Measurements from ENCODE around the gene SLC18A3. TPM values are rescaled to one million over a fixed set of nuclear protein-coding genes. Genes with fewer than 3 reads are reported as not detected.

SLC18A3 gene
- total RNA-seq, 1 donor from 2014 or later: not detected

DNA sequence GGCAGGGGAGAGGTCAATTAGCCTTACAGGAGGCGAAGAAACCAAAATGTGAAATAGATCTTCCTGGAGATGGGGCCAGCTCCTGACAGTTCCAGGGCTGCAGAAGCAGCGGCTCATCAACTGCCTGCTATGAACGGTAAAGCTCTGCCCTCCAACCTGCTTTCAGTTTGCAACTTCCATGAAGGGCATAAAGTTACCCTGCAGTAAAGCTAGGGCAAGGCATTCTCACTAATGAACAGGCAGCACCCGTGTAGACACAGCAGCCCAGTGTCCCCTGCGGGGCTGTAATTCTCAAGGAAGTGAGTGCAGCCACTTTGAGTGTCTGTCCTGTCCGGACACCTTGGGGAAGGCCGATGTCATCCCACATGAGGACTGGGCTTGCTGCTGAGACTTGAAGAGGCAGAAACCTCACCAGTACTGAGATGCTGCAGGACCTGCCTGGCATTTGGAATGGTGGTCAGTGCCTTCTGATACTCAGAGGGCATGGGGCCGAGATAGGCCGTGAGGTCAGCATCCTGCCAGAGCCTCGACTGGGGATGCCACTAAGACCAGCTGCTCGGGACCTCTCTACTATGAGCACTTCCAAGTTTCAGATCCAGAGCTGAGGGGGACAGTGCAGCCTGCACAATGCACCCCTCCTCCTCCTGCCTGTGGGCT lies 43.3 kb downstream of the SLC18A3 start:
- Histone ChIP-seq H3K4me3 (ENCODE audit: low read depth, low read length) (no peak overlapping the region), H3K27me3 (ENCODE audit: control insufficient read depth, insufficient read depth, low read length) (peaks cover 3% of the 10 kb centered on the region), H3K36me3 (ENCODE audit: control insufficient read depth, insufficient read depth, low read length) (no peaks in the 10 kb centered on the region)
- DNase-seq (ENCODE audit: low read depth): no peak
- TF ChIP-seq, protein P1, sequence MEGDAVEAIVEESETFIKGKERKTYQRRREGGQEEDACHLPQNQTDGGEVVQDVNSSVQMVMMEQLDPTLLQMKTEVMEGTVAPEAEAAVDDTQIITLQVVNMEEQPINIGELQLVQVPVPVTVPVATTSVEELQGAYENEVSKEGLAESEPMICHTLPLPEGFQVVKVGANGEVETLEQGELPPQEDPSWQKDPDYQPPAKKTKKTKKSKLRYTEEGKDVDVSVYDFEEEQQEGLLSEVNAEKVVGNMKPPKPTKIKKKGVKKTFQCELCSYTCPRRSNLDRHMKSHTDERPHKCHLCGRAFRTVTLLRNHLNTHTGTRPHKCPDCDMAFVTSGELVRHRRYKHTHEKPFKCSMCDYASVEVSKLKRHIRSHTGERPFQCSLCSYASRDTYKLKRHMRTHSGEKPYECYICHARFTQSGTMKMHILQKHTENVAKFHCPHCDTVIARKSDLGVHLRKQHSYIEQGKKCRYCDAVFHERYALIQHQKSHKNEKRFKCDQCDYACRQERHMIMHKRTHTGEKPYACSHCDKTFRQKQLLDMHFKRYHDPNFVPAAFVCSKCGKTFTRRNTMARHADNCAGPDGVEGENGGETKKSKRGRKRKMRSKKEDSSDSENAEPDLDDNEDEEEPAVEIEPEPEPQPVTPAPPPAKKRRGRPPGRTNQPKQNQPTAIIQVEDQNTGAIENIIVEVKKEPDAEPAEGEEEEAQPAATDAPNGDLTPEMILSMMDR (IDR thresholded peaks at IDR 0.05; ENCODE audit: insufficient read depth, low read length, poor library complexity, severe bottlenecking): no peak

DNA sequence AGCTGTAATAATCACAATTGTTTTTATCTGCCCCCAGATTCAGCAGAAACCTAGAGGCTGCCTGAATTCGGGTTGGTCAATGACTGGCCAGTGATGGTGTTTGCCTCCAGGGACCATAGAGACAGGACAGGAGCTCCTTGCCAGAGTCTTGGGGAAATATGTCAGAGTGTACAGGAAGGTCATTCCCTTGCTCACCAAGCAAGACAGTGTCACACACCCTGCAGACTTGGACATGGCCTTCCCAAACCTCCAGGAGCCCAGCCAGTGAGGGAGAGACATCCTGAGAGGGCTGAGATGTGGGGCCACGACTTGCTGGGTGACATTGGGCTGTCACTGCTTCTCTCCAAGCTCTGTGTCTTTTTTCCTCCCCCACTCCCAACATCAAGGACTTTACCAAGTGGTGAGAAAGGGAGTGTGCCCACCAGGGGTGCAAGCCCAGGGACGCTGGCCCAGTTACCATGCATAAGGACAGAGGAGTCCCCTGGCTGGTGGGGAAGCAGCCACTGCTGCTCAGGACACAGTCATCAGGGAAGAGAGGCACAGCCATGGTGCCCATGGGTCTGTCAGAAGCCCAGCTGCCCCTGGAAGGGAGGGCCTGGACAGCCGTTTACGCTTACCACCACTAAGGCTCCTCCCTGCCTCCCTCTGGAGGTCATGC lies 44.1 kb downstream of the SLC18A3 start:
- DNase-seq (ENCODE audit: low read depth): no peak
- peaks cover 3% of the 10 kb centered on the region for H3K27me3 ChIP-seq (ENCODE audit: control insufficient read depth, insufficient read depth, low read length)
- H3K36me3 ChIP-seq (ENCODE audit: control insufficient read depth, insufficient read depth, low read length): no peaks in the 10 kb centered on the region
- TF ChIP-seq, protein P1 (IDR thresholded peaks at IDR 0.05; ENCODE audit: insufficient read depth, low read length, poor library complexity, severe bottlenecking): no peak
- H3K4me3 ChIP-seq (ENCODE audit: low read depth, low read length): no peak overlapping the region

DNA sequence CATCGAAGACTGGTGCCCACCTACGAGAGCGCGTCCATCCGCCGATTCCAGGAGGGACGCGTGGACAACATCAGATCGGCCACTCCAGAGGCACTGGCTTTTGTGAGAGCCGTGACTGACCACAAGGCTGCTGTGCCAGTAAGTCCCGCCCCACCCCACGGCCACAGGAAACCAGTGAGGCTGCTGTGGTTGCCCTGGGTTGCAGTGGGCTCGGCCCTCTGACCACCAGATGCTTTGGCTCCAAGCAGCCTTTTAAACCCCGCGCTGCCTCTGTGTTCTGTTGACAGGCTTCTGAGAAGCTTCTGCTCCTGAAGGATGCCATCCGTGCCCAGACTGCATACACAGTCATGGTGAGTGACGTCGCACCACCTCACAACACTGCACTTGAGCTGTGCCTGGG lies 45.0 kb downstream of the SLC18A3 start:
- H3K27me3 ChIP-seq (ENCODE audit: control insufficient read depth, insufficient read depth, low read length): peaks cover 3% of the 10 kb centered on the region
- no peaks in the 10 kb centered on the region for H3K36me3 ChIP-seq (ENCODE audit: control insufficient read depth, insufficient read depth, low read length)
- H3K4me3 ChIP-seq (ENCODE audit: low read depth, low read length): no peak overlapping the region
- TF ChIP-seq, protein P1 (IDR thresholded peaks at IDR 0.05; ENCODE audit: insufficient read depth, low read length, poor library complexity, severe bottlenecking): no peak
- DNase-seq (ENCODE audit: low read depth): no peak

DNA sequence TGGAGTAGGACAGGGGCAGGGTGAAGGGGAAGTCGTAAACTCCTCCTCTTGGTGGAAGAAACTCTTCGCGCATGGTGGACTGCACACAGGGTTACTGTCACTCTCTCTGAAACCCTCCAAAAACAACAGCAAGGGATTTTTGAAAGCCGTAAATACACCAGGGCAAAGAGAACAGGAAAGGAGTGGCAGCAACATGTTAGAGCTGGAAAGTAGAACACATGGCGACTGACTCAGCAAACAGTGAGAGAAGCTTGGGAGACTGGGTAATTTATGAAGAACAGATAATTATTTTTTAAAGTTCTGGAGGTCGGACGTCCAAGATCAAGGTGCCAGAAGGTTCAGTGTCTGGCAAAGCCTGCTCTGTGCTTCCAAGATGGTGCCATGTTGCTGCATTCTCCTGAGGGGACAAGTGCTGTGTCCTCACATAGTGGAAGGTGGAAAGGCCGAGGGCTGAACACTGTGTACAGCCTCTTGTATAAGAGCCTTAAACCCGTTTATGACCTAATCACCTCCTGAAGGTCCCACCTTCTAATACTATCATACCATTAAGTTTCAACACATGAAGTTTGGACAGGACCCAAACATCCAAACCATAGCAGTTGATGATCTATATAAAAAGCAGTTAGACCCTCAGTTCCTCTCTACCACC lies 46.9 kb downstream of the SLC18A3 start:
- Histone ChIP-seq H3K27me3 (ENCODE audit: control insufficient read depth, insufficient read depth, low read length) (peaks cover 3% of the 10 kb centered on the region), H3K4me3 (ENCODE audit: low read depth, low read length) (no peak overlapping the region), H3K36me3 (ENCODE audit: control insufficient read depth, insufficient read depth, low read length) (no peaks in the 10 kb centered on the region)
- TF ChIP-seq, protein P1 (IDR thresholded peaks at IDR 0.05; ENCODE audit: insufficient read depth, low read length, poor library complexity, severe bottlenecking): no peak
- DNase-seq (ENCODE audit: low read depth): no peak

DNA sequence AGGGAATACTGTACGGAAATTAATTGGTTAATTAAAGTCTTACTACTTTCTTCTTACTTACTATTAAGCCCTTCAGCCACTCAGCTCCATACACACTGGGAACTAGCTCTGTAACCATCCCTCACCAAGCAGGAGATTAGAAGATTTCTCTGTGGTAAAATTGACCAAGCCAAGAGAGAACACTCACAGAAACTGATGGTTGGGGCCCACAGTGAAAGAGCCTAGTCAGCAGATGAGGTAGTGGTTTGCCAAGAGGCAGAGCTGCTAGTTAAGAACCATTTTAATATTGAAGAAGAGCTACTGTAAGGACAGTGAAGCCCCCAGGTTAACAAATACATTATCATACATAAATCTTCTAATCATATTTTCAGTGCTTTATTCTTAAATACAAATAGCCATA lies 47.5 kb downstream of the SLC18A3 start:
- DNase-seq (ENCODE audit: low read depth): no peak
- Histone ChIP-seq H3K4me3 (ENCODE audit: low read depth, low read length) (no peak overlapping the region), H3K27me3 (ENCODE audit: control insufficient read depth, insufficient read depth, low read length) (peaks cover 3% of the 10 kb centered on the region), H3K36me3 (ENCODE audit: control insufficient read depth, insufficient read depth, low read length) (no peaks in the 10 kb centered on the region)
- TF ChIP-seq, protein P1 (IDR thresholded peaks at IDR 0.05; ENCODE audit: insufficient read depth, low read length, poor library complexity, severe bottlenecking): no peak
